ENCODE measurements around the gene KTN1. TPM values are rescaled to one million over a fixed set of nuclear protein-coding genes. Genes with fewer than 3 reads are reported as not detected.

Gene KTN1
- total RNA-seq, 4 donors from 2014 or later, result 57.8 to 123 (median 106) TPM

- Histone ChIP-seq H3K27ac (peak overlapping the region in 2 of 4 donors; percentile 50 to 59), H3K36me3 (no peaks in the 10 kb centered on the region), H3K4me3 (no peak overlapping the region), H3K4me1 (no peaks in the 10 kb centered on the region), H3K9me3 (no peaks in the 10 kb centered on the region), H3K27me3 (no peaks in the 10 kb centered on the region)
- no peak for DNase-seq
- 58 to 74% methylated on average over 5 of the region's 5 CpGs for WGBS, 2 donors
- intact Hi-C loops (cut with DNase I), result loop anchor here (10.0 kb wide), 1 partner anchor 629 kb away; no protein-coding TSS in a partner anchor
- TF ChIP-seq CTCF (IDR thresholded peaks at IDR 0.05) (no peak), POLR2A (IDR thresholded peaks at IDR 0.05) (no peak)
Measured at GRCh38 chr14:55715889-55716288, 135.9 kb downstream of the KTN1 start.

DNA sequence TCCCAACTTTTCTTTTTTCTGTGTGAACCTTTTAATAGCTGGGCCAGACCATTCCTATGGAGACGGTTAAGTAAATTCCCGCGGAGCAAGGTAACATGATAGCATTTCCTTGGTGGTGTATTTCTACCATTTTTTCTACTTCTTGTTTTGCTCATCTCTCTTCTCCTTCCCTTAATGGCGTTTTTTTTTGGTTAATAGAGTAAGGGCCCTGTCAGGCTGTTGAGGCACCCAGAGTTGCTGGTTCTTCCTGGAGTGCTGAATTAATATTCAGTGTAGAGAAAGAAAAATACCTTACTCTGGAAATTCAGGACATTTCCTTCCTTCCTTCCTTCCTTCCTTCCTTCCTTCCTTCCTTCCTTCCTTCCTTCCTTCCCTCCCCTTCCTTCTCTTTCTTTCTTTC, 137.6 kb downstream of the KTN1 start:
- no peaks in the 10 kb centered on the region for H3K9me3 ChIP-seq
- intact Hi-C loops (cut with DNase I), result loop anchor here (10.0 kb wide), 1 partner anchor 627 kb away; no protein-coding TSS in a partner anchor
- no peak for DNase-seq
- no peak overlapping the region for H3K27ac ChIP-seq
- H3K4me1 ChIP-seq, result no peaks in the 10 kb centered on the region
- no peak for TF ChIP-seq POLR2A (IDR thresholded peaks at IDR 0.05)
- no peak overlapping the region for H3K4me3 ChIP-seq
- H3K27me3 ChIP-seq, result no peaks in the 10 kb centered on the region
- WGBS, 2 donors, result 91 to 96% methylated on average over 4 of the region's 4 CpGs
- H3K36me3 ChIP-seq, result no peaks in the 10 kb centered on the region

DNA sequence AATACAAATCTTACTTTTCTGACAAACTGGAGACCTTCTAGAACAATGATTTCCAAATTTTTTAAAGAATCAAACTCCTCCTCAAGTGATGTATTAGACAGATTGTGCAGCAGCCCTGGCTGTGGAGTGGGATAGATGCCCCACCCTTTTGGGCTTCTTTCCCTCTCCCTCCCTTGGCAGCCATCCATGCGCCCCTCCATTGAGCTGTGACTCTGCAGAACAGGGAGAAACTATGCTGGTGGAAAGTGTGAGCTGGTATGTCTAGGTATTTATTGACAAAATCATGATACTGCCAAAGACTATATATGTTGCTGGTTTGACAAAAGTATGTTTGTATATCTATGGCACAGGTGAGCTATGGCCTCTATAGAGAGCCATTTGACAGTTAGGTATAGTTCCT, 138.5 kb downstream of the KTN1 start:
- no peaks in the 10 kb centered on the region for H3K27me3 ChIP-seq
- intact Hi-C loops (cut with DNase I), result loop anchor here (10.0 kb wide), 1 partner anchor 626 kb away; no protein-coding TSS in a partner anchor
- DNase-seq, result no peak
- H3K4me3 ChIP-seq, result no peak overlapping the region
- H3K4me1 ChIP-seq, result no peaks in the 10 kb centered on the region
- H3K36me3 ChIP-seq, result no peaks in the 10 kb centered on the region
- no peak overlapping the region for H3K27ac ChIP-seq
- TF ChIP-seq POLR2A (IDR thresholded peaks at IDR 0.05) (no peak), CTCF (IDR thresholded peaks at IDR 0.05) (no peak)
- WGBS, 2 donors, result 64% methylated on average over 1 of the region's 1 CpG; no CpG with 5 or more reads in 1 of the 2 donors
- no peaks in the 10 kb centered on the region for H3K9me3 ChIP-seq

GRCh38 chr14:55720796-55721195, 140.8 kb downstream of the KTN1 start:
- H3K36me3 ChIP-seq, result no peaks in the 10 kb centered on the region
- H3K27ac ChIP-seq, result no peak overlapping the region
- no peaks in the 10 kb centered on the region for H3K4me1 ChIP-seq
- H3K9me3 ChIP-seq, result no peaks in the 10 kb centered on the region
- TF ChIP-seq CTCF (IDR thresholded peaks at IDR 0.05), result no peak
- no peak for TF ChIP-seq POLR2A (IDR thresholded peaks at IDR 0.05)
- 100% methylated on average over 4 of the region's 4 CpGs for WGBS, 2 donors
- no peak for DNase-seq
- H3K4me3 ChIP-seq, result no peak overlapping the region
- intact Hi-C loops (cut with DNase I), result no loop called here
- H3K27me3 ChIP-seq, result no peaks in the 10 kb centered on the region

- TF ChIP-seq POLR2A (IDR thresholded peaks at IDR 0.05) (no peak), CTCF (IDR thresholded peaks at IDR 0.05) (no peak)
- Histone ChIP-seq H3K27me3 (no peaks in the 10 kb centered on the region), H3K9me3 (no peaks in the 10 kb centered on the region), H3K4me1 (no peaks in the 10 kb centered on the region), H3K4me3 (no peak overlapping the region), H3K27ac (no peak overlapping the region), H3K36me3 (no peaks in the 10 kb centered on the region)
- 73 to 80% methylated on average over 1 of the region's 1 CpG for WGBS, 2 donors
- no peak for DNase-seq
- intact Hi-C loops (cut with DNase I), result no loop called here
Measured at GRCh38 chr14:55721353-55721752, 141.3 kb downstream of the KTN1 start.

GRCh38 chr14:55722054-55722453, 142.0 kb downstream of the KTN1 start:
- Histone ChIP-seq H3K36me3 (no peaks in the 10 kb centered on the region), H3K27me3 (no peaks in the 10 kb centered on the region), H3K4me1 (no peaks in the 10 kb centered on the region), H3K27ac (no peak overlapping the region), H3K9me3 (no peaks in the 10 kb centered on the region), H3K4me3 (no peak overlapping the region)
- no peak for TF ChIP-seq CTCF (IDR thresholded peaks at IDR 0.05)
- TF ChIP-seq POLR2A (IDR thresholded peaks at IDR 0.05), result no peak
- intact Hi-C loops (cut with DNase I), result no loop called here
- no peak for DNase-seq
- WGBS, 2 donors, result 86 to 89% methylated on average over 5 of the region's 5 CpGs
